Endothelial cell (in vitro differentiated cells): ENCODE data around the gene DOCK10. TPM values are rescaled to one million over a fixed set of nuclear protein-coding genes. Genes with fewer than 3 reads are reported as not detected.

ENCODE experiments used
- DNase-seq: peaks from one replicate; pipeline ENCODE4 v3.0.0; 2021; ENCODE audit warnings: low spot score
- H3K27ac Mint-ChIP-seq: one replicate; pipeline ENCODE4 v1.8.0; 2021; ENCODE audit warnings: mixed read lengths, inconsistent platforms; ENCODE audit not compliant: unreplicated experiment
- H3K27me3 Mint-ChIP-seq: one replicate; pipeline ENCODE4 v1.8.0; 2021; ENCODE audit warnings: mild to moderate bottlenecking, moderate library complexity, mixed read lengths, inconsistent platforms; ENCODE audit not compliant: unreplicated experiment
- H3K36me3 Mint-ChIP-seq: one replicate; pipeline ENCODE4 v1.8.0; 2021; ENCODE audit warnings: mild to moderate bottlenecking, low read depth, mixed read lengths, inconsistent platforms; ENCODE audit not compliant: unreplicated experiment
- H3K4me1 Mint-ChIP-seq: one replicate; pipeline ENCODE4 v1.8.0; 2021; ENCODE audit warnings: mild to moderate bottlenecking, mixed read lengths, inconsistent platforms; ENCODE audit not compliant: unreplicated experiment
- H3K4me3 Mint-ChIP-seq: one replicate; pipeline ENCODE4 v1.8.0; 2021; ENCODE audit warnings: mild to moderate bottlenecking, mixed read lengths, inconsistent platforms; ENCODE audit not compliant: unreplicated experiment
- H3K9me3 Mint-ChIP-seq: one replicate; pipeline ENCODE4 v1.8.0; 2021; ENCODE audit warnings: mixed read lengths, inconsistent platforms; ENCODE audit not compliant: unreplicated experiment
- total RNA-seq: library from RNA; stranded (reverse); fragmentation: NEBNext Ultra II Directional; extraction: Animal tissue kit (Norgen Biotek cat#: 25700); gene quantifications from one replicate; pipeline ENCODE4 v1.2.1, GENCODE V29; 2021; ENCODE audit not compliant: unreplicated experiment
- TF ChIP-seq, protein P1 (sequence below): fragments of 200-600 bp; sonication (generic); IDR thresholded peaks from one replicate; pipeline ENCODE4 v1.5.0; 2021; ENCODE audit warnings: antibody characterized with exemption; ENCODE audit not compliant: unreplicated experiment

The DOCK10 gene
- total RNA-seq, 1 donor from 2014 or later: 7.6 TPM

DNA sequence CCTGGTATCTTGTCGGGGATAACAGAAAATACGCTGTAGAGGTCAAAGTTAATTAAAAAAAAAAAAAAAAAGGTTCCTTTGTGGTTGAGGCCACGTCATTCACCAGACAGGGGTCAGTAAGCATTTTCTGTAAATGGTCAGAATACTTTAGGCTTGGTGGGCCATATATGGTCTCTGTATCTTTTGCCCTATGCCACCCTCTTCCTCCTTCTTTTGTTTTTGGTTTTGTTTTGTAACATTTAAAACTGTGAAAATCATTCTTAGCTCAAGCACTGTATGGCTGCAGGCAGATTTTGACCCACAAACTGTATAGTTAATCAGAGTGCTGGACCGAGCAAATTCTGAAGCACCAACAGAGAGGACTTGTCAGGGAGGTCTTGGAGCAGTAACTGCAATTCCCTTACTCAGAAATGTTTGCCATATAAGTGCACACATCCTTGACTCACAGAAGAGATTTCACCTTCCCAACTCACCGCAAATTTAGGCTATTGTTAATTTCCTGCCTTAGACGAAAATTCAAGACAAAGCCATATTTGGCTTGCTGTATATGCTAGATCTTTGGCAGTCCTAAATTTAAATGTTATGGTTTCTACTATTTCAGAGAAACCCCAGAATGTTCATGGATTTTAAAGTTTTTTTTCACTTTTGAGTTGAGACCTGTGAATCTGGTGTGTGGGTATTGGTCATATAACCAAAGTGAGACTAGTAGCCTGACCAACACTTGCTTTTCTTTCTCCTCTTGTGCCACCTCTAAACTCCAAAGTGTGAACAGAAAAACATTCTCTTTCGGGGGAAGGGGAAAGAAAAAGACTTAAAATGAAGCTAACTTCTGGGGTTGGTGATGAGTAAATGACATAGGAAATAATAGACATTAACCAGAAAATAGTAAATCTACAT lies 65.4 kb downstream of the DOCK10 start:
- TF ChIP-seq, protein P1, sequence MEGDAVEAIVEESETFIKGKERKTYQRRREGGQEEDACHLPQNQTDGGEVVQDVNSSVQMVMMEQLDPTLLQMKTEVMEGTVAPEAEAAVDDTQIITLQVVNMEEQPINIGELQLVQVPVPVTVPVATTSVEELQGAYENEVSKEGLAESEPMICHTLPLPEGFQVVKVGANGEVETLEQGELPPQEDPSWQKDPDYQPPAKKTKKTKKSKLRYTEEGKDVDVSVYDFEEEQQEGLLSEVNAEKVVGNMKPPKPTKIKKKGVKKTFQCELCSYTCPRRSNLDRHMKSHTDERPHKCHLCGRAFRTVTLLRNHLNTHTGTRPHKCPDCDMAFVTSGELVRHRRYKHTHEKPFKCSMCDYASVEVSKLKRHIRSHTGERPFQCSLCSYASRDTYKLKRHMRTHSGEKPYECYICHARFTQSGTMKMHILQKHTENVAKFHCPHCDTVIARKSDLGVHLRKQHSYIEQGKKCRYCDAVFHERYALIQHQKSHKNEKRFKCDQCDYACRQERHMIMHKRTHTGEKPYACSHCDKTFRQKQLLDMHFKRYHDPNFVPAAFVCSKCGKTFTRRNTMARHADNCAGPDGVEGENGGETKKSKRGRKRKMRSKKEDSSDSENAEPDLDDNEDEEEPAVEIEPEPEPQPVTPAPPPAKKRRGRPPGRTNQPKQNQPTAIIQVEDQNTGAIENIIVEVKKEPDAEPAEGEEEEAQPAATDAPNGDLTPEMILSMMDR: no peak
- no peak for DNase-seq
- H3K27me3 Mint-ChIP-seq: no peaks in the 10 kb centered on the region
- H3K27ac Mint-ChIP-seq: no peak overlapping the region
- no peaks in the 10 kb centered on the region for H3K9me3 Mint-ChIP-seq
- no peaks in the 10 kb centered on the region for H3K36me3 Mint-ChIP-seq
- H3K4me3 Mint-ChIP-seq: no peak overlapping the region
- H3K4me1 Mint-ChIP-seq: no peaks in the 10 kb centered on the region

GRCh38 chr2:224975761-224976160 lies 66.5 kb downstream of the DOCK10 start:
- no peaks in the 10 kb centered on the region for H3K9me3 Mint-ChIP-seq
- no peaks in the 10 kb centered on the region for H3K4me1 Mint-ChIP-seq
- no peak for DNase-seq
- H3K36me3 Mint-ChIP-seq: no peaks in the 10 kb centered on the region
- no peak overlapping the region for H3K27ac Mint-ChIP-seq
- TF ChIP-seq, protein P1: no peak
- H3K4me3 Mint-ChIP-seq: no peak overlapping the region
- no peaks in the 10 kb centered on the region for H3K27me3 Mint-ChIP-seq

- H3K9me3 Mint-ChIP-seq: no peaks in the 10 kb centered on the region
- TF ChIP-seq, protein P1: no peak
- no peak for DNase-seq
- H3K4me1 Mint-ChIP-seq: no peaks in the 10 kb centered on the region
- H3K27ac Mint-ChIP-seq: no peak overlapping the region
- no peaks in the 10 kb centered on the region for H3K36me3 Mint-ChIP-seq
- H3K4me3 Mint-ChIP-seq: no peak overlapping the region
- no peaks in the 10 kb centered on the region for H3K27me3 Mint-ChIP-seq
Observed at GRCh38 chr2:224973112-224974016, 68.9 kb downstream of the DOCK10 start.

DNA sequence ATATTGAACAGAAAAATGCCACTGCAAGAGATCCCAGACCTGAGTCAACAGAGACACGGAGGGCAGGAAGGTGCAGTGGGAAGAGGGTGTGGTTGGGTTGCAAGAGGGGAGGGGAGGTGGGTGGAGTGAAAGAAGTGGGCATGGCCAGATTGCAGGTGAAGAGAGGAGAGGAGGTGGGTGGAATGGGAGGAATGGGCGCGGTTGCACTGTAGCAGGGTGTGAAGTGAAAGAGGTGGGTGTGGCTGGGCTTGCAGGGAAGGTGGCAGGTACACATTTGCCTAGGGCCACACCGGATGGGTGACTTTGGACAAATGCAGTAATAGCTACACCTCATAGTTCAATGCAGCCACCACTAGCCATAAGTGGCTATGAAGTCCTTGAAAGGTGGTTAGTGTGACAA lies 71.1 kb downstream of the DOCK10 start:
- Mint-ChIP-seq H3K27ac (no peak overlapping the region), H3K36me3 (no peaks in the 10 kb centered on the region)
- no peak for DNase-seq

More for the DNA sequence above, 71.1 kb downstream of the DOCK10 start:
- Mint-ChIP-seq H3K4me1 (no peaks in the 10 kb centered on the region), H3K27me3 (no peaks in the 10 kb centered on the region), H3K9me3 (no peaks in the 10 kb centered on the region), H3K4me3 (no peak overlapping the region)
- TF ChIP-seq, protein P1: no peak
